Mesenchymal stem cell (in vitro differentiated cells and primary cell): Measurements from ENCODE around the gene MXD4.

Experiments
- DNase-seq: peaks from one replicate; pipeline ENCODE4 v3.0.0-alpha.2; 2013
- H2AFZ ChIP-seq: one replicate; pipeline ENCODE4 v1.6.1; 2013; ENCODE audit warnings: low read depth, mild to moderate bottlenecking, control low read depth, inconsistent platforms, low read length, moderate library complexity
- H2AK5ac ChIP-seq: 2 replicates; pipeline ENCODE4 v1.6.1; 2013; ENCODE audit warnings: low read length, moderate library complexity, mild to moderate bottlenecking, inconsistent platforms; ENCODE audit not compliant: severe bottlenecking
- H2BK120ac ChIP-seq: one replicate; pipeline ENCODE4 v1.6.1; 2013; ENCODE audit warnings: low read depth, mild to moderate bottlenecking, inconsistent platforms, low read length, moderate library complexity
- H2BK12ac ChIP-seq, 2 experiments: one replicate each; pipeline ENCODE4 v1.6.1; 2013; ENCODE audit warnings: inconsistent platforms in 2 of 2, low read length in 2 of 2, mild to moderate bottlenecking in 2 of 2, moderate library complexity in 2 of 2, control low read depth in 1 of 2
- H2BK15ac ChIP-seq: one replicate; pipeline ENCODE4 v1.6.1; 2013; ENCODE audit warnings: mild to moderate bottlenecking, low read depth, inconsistent platforms; ENCODE audit not compliant: poor library complexity, severe bottlenecking
- H2BK5ac ChIP-seq: 2 replicates; pipeline ENCODE4 v1.6.1; 2013; ENCODE audit warnings: low read depth, mild to moderate bottlenecking, low read length, control low read depth, inconsistent platforms; ENCODE audit not compliant: poor library complexity, severe bottlenecking
- H3K14ac ChIP-seq, 2 experiments: one replicate each; pipeline ENCODE4 v1.6.1; 2013; ENCODE audit warnings: inconsistent platforms in 2 of 2, low read length in 2 of 2, control low read depth in 1 of 2, mild to moderate bottlenecking in 1 of 2, moderate library complexity in 1 of 2
- H3K18ac ChIP-seq, 2 experiments: one replicate each; pipeline ENCODE4 v1.6.1; 2013; ENCODE audit warnings: inconsistent platforms in 2 of 2, low read length in 2 of 2, control low read depth in 1 of 2, low read depth in 1 of 2, mild to moderate bottlenecking in 1 of 2
- H3K23ac ChIP-seq, 2 experiments: one replicate each; pipeline ENCODE4 v1.6.1; 2013; ENCODE audit warnings: inconsistent platforms in 2 of 2, low read length in 2 of 2, mild to moderate bottlenecking in 2 of 2, moderate library complexity in 2 of 2, control low read depth in 1 of 2
- H3K27ac ChIP-seq: 2 replicates; pipeline ENCODE4 v1.5.1; 2013; ENCODE audit warnings: mild to moderate bottlenecking, moderate library complexity, low read length, control low read depth, inconsistent platforms; ENCODE audit not compliant: poor library complexity, severe bottlenecking
- H3K27me3 ChIP-seq, 2 experiments: 2 replicates each; pipeline versions ENCODE4 v1.6.1 to v1.7.0; 2013; ENCODE audit warnings: low read length in 2 of 2, mild to moderate bottlenecking in 2 of 2, moderate library complexity in 2 of 2, control low read depth in 1 of 2, inconsistent platforms in 1 of 2; ENCODE audit not compliant: control insufficient read depth in 1 of 2, insufficient read depth in 1 of 2
- H3K36me3 ChIP-seq, 2 experiments: 2 replicates each; pipeline versions ENCODE4 v1.6.1 to v1.7.0; 2013; ENCODE audit warnings: low read length in 2 of 2, control low read depth in 1 of 2, inconsistent platforms in 1 of 2, low read depth in 1 of 2, mild to moderate bottlenecking in 1 of 2; ENCODE audit not compliant: insufficient read depth in 2 of 2, control insufficient read depth in 1 of 2
- H3K4ac ChIP-seq, 2 experiments: one replicate each; pipeline ENCODE4 v1.6.1; 2013; ENCODE audit warnings: inconsistent platforms in 2 of 2, low read length in 2 of 2, mild to moderate bottlenecking in 2 of 2, moderate library complexity in 2 of 2, control low read depth in 1 of 2, low read depth in 1 of 2
- H3K4me1 ChIP-seq: 2 replicates; pipeline ENCODE4 v1.6.1; 2013; ENCODE audit warnings: low read depth, low read length, control low read depth; ENCODE audit not compliant: control insufficient read depth, insufficient read depth
- H3K4me2 ChIP-seq: 2 replicates; pipeline ENCODE4 v1.6.1; 2013; ENCODE audit warnings: low read length, mild to moderate bottlenecking, inconsistent platforms; ENCODE audit not compliant: poor library complexity, severe bottlenecking
- H3K4me3 ChIP-seq, 2 experiments: 2 replicates each; pipeline versions ENCODE4 v1.5.1 to v1.7.0; 2013; ENCODE audit warnings: low read length in 2 of 2, mild to moderate bottlenecking in 2 of 2, control low read depth in 1 of 2, low read depth in 1 of 2; ENCODE audit not compliant: insufficient read depth in 1 of 2
- H3K79me1 ChIP-seq: replicated peaks from 2 replicates; pipeline ENCODE4 v1.6.1; 2013; ENCODE audit warnings: mild to moderate bottlenecking, control low read depth, low read length, inconsistent platforms; ENCODE audit not compliant: poor library complexity, severe bottlenecking
- H3K9ac ChIP-seq: 2 replicates; pipeline ENCODE4 v1.7.0; 2013; ENCODE audit warnings: mild to moderate bottlenecking, low read length, moderate library complexity
- H3K9me3 ChIP-seq: 2 replicates; pipeline ENCODE4 v1.7.0; 2013; ENCODE audit warnings: mild to moderate bottlenecking, low read length; ENCODE audit not compliant: control insufficient read depth
- H4K8ac ChIP-seq: one replicate; pipeline ENCODE4 v1.6.1; 2013; ENCODE audit warnings: inconsistent platforms, mild to moderate bottlenecking, low read length, moderate library complexity
- H4K91ac ChIP-seq: one replicate; pipeline ENCODE4 v1.6.1; 2013; ENCODE audit warnings: mild to moderate bottlenecking, low read length, inconsistent platforms
- WGBS: methylation state at CpG from one replicate; pipeline ENCODE4 v1.1.7; 2013; ENCODE audit warnings: mixed read lengths; 5-methylcytosine and 5-hydroxymethylcytosine counted together

MXD4 gene

GRCh38 chr4:2267841-2268240, 5.9 kb upstream of the MXD4 start:
- Histone ChIP-seq H3K18ac (no peak overlapping the region), H2BK15ac (no peak overlapping the region), H3K14ac (no peak overlapping the region), H3K4me3 (no peak overlapping the region), H3K23ac (no peak overlapping the region), H2AK5ac (no peak overlapping the region), H3K4me2 (no peak overlapping the region), H2BK12ac (no peak overlapping the region), H3K79me1 (peaks cover 2% of the 10 kb centered on the region), H3K4ac (no peak overlapping the region), H4K91ac (no peak overlapping the region), H3K27ac (no peak overlapping the region), H3K27me3 (no peaks in the 10 kb centered on the region), H3K4me1 (peaks cover 29% of the 10 kb centered on the region), H3K9me3 (no peaks in the 10 kb centered on the region), H2BK5ac (no peak overlapping the region), H3K36me3 (peaks cover 0 to 56% of the 10 kb centered on the region in 2 experiments), H4K8ac (no peak overlapping the region), H2AFZ (no peak overlapping the region), H2BK120ac (no peak overlapping the region), H3K9ac (no peak overlapping the region)
- DNase-seq, result no peak
- WGBS, result 79% methylated on average over 11 of the region's 12 CpGs

- Histone ChIP-seq H2AK5ac (no peak overlapping the region), H3K79me1 (peaks cover 2% of the 10 kb centered on the region), H3K4ac (peak overlapping the region in 1 of 2 experiments; percentile 25), H3K23ac (no peak overlapping the region), H3K9ac (no peak overlapping the region), H2BK12ac (no peak overlapping the region), H3K4me2 (no peak overlapping the region), H2BK120ac (no peak overlapping the region), H3K36me3 (peaks cover 0 to 51% of the 10 kb centered on the region in 2 experiments), H2AFZ (no peak overlapping the region), H3K9me3 (no peaks in the 10 kb centered on the region), H2BK5ac (no peak overlapping the region), H3K27ac (no peak overlapping the region), H4K91ac (no peak overlapping the region), H2BK15ac (no peak overlapping the region), H3K4me3 (no peak overlapping the region), H3K27me3 (no peaks in the 10 kb centered on the region), H4K8ac (no peak overlapping the region), H3K14ac (no peak overlapping the region), H3K4me1 (peaks cover 33% of the 10 kb centered on the region), H3K18ac (no peak overlapping the region)
- no peak for DNase-seq
- 83% methylated on average over 17 of the region's 18 CpGs for WGBS
Measured at GRCh38 chr4:2267320-2267811, 5.5 kb upstream of the MXD4 start.

- peak overlapping the region in 1 of 2 experiments; percentile 39 for H3K14ac ChIP-seq
- H3K27me3 ChIP-seq, result no peaks in the 10 kb centered on the region
- peaks cover 0 to 46% of the 10 kb centered on the region in 2 experiments for H3K36me3 ChIP-seq
- H3K9ac ChIP-seq, result peak overlapping the region; percentile 58
- H3K27ac ChIP-seq, result no peak overlapping the region
- H3K4me3 ChIP-seq, result no peak overlapping the region
- H2BK5ac ChIP-seq, result no peak overlapping the region
- no peak overlapping the region for H4K8ac ChIP-seq
- H3K4me1 ChIP-seq, result peaks cover 33% of the 10 kb centered on the region
- H3K23ac ChIP-seq, result no peak overlapping the region
- 87% methylated on average over 5 of the region's 5 CpGs for WGBS
- no peak overlapping the region for H2AFZ ChIP-seq
- H3K18ac ChIP-seq, result no peak overlapping the region
- no peak overlapping the region for H3K4me2 ChIP-seq
- no peak overlapping the region for H2AK5ac ChIP-seq
- H3K9me3 ChIP-seq, result no peaks in the 10 kb centered on the region
- H2BK120ac ChIP-seq, result no peak overlapping the region
- peaks cover 2% of the 10 kb centered on the region for H3K79me1 ChIP-seq
- no peak overlapping the region for H2BK15ac ChIP-seq
- no peak overlapping the region for H2BK12ac ChIP-seq
- no peak overlapping the region for H4K91ac ChIP-seq
- DNase-seq, result no peak
- H3K4ac ChIP-seq, result peak overlapping the region in 1 of 2 experiments; percentile 25
Measured at GRCh38 chr4:2266821-2267220, 4.9 kb upstream of the MXD4 start.

GRCh38 chr4:2266181-2266580, 4.3 kb upstream of the MXD4 start:
- no peaks in the 10 kb centered on the region for H3K9me3 ChIP-seq
- H4K91ac ChIP-seq, result no peak overlapping the region
- H2BK120ac ChIP-seq, result no peak overlapping the region
- H2BK12ac ChIP-seq, result no peak overlapping the region
- peak overlapping the region; percentile 58 for H3K9ac ChIP-seq
- peak overlapping the region in 1 of 2 experiments; percentile 7 for H3K18ac ChIP-seq
- no peak overlapping the region for H4K8ac ChIP-seq
- no peak overlapping the region for H2AFZ ChIP-seq
- no peak overlapping the region for H3K4me3 ChIP-seq
- no peak overlapping the region for H3K4me2 ChIP-seq
- no peak overlapping the region for H3K14ac ChIP-seq
- H2BK5ac ChIP-seq, result no peak overlapping the region
- H3K27me3 ChIP-seq, result no peaks in the 10 kb centered on the region
- no peak overlapping the region for H2AK5ac ChIP-seq
- no peak overlapping the region for H3K23ac ChIP-seq
- peak overlapping the region; percentile 6 for H2BK15ac ChIP-seq
- H3K36me3 ChIP-seq, result peaks cover 0 to 39% of the 10 kb centered on the region in 2 experiments
- DNase-seq, result no peak
- no peak overlapping the region for H3K4ac ChIP-seq
- H3K79me1 ChIP-seq, result peaks cover 2% of the 10 kb centered on the region
- WGBS, result 60% methylated on average over 4 of the region's 8 CpGs
- peaks cover 33% of the 10 kb centered on the region for H3K4me1 ChIP-seq
- no peak overlapping the region for H3K27ac ChIP-seq
